ENCODE measurements around the gene RNASE8.

The RNASE8 gene

DNA sequence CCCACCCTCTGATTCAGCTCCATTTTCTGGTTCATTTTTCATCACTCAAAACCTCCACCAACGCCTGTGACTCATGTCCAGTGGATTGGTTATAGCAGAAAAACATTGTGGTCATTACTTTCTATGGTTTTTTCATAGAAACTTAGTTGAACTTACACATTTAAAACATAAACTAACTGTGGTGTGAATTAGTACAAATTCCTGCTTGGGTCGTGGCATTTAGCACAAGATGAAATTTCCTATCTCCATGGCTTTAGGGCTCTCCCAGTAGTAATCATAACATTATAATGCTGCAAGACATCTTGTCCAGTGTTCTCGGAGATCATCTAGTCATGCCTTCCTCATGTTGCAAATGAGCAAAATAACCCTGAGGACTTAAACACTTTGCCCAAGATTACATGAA, 8.3 kb upstream of the RNASE8 start:
- in situ Hi-C loops (cut with HindIII; ENCODE audit: low sequenced_read_pairs), result no loop called here

DNA sequence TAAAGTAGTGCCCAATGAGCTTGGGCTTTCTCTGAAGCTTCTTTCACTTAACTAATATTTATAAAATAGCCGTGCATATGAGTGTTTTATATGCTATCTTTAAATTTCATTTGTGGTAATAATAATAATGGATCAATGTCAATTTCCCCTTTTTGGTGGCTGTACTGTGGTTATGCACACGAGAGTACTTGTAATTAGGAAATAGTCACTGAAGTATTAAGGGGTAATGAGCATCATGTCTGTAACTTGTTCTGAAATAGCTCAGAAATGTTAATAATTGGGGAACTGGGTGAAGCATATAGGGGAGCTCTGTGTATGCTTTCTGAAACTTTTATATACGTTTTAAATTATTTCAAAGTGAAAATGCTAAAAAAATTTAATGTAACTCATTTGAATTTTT, 7.0 kb upstream of the RNASE8 start:
- in situ Hi-C loops (cut with HindIII; ENCODE audit: low sequenced_read_pairs), result no loop called here

DNA sequence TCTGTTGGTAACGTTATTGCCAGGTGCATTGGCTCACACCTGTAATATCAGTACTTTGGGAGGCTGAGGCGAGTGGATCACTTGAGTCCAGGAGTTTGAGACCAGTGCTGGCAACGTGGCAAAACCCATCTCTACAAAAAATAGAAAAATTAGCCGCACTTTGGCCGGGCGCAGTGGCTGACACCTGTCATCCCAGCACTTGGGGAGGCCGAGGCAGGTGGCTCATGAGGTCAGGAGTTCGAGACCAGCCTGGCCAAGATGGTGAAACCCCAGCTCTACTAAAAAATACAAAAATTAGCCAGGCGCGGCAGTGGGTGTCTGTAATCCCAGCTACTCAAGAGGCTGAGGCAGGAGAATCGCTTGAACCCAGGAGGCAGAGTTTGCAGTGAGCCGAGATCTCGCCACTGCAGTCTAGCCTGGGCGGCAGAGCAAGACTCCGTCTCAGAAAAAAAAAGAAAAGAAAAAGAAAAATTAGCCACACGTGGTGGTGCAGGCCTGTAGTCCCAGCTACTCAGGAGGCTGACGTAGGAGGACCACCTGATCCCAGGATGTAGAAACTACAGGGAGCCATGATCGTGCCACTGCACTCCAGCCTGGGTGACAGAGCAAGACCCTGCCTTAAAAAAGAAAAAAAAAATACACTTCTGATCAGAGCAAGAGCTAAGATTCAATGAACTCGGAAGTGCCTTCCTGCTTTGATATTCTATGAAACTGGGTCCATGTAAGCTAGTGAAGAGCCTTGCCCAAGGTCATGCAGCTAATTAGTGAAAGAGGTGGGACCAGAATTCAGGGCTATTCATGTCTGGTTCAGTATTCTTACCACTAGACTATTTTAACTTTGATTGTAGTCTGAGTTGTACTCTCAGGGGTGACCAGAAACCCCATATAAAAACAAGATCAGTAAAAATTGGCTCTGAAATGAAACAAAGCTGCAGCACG, 4.2 kb upstream of the RNASE8 start:
- in situ Hi-C loops (cut with HindIII; ENCODE audit: low sequenced_read_pairs), result no loop called here

- in situ Hi-C loops (cut with HindIII; ENCODE audit: low sequenced_read_pairs), result no loop called here
These were observed 3.4 kb upstream of the RNASE8 start for GRCh38 chr14:21054123-21054767.

GRCh38 chr14:21054768-21055145, 2.9 kb upstream of the RNASE8 start:
- in situ Hi-C loops (cut with HindIII; ENCODE audit: low sequenced_read_pairs), result no loop called here

DNA sequence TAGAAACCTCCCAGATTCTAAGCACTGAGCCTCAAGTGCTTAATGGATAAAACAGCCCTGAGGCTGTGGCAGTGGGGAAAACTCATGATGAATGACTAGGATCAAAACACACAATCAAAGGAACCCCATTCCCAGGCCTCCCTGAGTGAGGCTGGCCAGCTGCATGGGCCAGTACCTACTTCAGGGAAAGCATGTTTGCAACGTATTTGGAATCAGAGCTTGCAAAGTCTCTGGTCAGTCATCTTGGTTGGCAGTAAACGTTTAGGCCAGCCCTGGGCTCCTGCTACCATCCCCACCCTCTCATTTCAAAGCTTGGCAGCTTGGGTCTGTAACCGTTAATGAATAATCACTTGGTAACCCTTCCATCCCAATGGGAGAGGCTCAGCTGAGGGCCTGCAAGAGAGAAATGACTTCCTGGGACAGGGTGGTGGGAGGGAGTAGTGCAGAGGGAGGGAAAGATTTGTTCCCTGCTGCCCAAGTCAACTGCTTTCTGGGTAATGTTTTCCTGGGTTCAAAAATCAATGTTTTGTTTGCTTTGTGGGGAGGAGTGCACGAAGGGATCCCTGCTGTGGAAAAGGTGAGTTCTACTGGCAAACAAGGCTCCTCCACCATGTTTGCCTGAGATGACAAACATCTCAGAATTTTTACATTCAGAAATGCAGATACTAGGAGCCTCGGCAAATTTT, 2.0 kb upstream of the RNASE8 start:
- in situ Hi-C loops (cut with HindIII; ENCODE audit: low sequenced_read_pairs), result no loop called here

DNA sequence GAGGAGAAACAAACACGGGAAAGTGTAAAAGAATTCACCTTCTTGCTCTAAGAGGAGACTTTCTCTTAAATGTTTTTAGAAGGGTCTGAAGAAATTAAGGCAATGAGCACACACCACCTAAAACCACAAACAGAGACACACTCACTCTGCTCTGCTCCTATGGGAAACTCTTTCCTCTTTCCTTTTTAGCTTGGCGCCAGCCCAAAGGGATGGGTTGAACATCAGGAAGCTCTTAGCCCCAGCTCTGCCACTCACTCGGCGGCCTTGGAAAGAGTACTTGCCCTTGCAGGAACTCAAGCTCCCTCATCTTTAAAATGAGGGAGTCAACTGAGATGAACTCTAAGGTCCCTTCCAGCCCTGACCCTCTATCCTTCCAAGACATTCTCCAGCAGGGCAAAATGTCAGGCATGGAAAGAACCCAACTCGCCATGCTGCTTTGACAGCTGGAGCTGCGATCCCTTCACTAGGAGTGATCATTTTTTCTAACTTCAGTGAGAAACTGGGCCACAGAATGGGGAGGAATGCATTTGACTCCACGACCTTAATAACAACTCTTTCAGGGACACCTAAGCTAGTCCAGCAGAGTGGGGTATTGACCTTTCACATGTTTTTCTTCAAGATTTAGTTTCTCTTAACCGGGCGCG, 980 bp upstream of the RNASE8 start:
- in situ Hi-C loops (cut with HindIII; ENCODE audit: low sequenced_read_pairs), result no loop called here

DNA sequence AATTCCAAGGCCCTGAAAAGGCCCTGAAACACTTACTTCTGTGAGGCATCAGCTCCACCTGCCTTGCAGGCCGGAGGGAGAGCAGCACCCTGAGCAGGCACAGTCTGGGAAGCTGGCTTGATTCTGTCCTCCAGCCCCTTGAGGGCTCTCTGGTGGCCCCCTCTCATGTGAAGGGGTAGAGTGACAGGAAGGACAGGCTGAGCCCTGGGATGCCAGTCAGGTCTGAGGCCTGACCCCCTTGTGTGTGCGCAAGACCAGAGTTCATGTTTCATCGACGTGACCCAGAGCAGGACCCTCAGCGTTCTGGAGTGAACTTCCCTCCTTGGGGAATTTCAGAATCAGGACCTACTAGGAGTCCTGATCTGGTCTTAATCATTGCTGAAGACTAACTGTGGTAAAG, 1.3 kb downstream of the RNASE8 start:
- in situ Hi-C loops (cut with HindIII; ENCODE audit: low sequenced_read_pairs), result no loop called here

- in situ Hi-C loops (cut with HindIII; ENCODE audit: low sequenced_read_pairs), result no loop called here
These were observed 2.4 kb downstream of the RNASE8 start for GRCh38 chr14:21059842-21060613.

DNA sequence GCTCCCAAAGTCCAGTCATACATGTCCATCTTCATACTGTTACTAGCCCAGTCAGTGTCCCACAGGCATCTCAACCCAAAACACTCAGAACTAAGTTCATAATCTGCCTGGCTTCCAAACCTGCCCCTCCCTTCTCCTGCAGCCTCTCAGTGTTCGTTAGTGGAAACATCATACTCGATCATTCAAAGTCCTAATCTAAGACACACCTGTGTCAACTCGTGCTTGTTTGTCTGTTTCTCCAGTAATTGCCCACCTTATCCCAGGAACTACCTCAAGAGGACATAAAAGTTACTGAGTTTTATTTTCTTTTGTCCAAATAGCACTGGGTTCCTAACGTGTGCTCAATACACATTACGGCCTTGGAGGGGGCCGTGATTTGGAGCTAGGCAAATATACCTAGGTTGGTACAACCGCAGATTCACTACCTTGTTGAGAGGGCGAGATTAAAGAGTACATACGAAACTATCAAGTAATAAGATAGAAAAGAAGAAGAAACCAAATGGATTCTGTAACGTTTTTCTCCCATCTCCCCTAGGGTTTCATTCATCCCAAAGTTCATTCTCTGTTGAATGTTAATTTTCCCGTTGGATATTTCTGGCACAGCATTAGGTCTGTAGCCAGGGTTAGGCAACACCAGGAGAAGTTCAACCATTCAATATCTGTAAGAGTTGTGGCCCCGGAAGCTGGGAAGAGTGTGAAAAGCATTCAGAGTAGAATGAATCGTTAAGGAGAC, 3.2 kb downstream of the RNASE8 start:
- in situ Hi-C loops (cut with HindIII; ENCODE audit: low sequenced_read_pairs), result no loop called here

- in situ Hi-C loops (cut with HindIII; ENCODE audit: low sequenced_read_pairs), result no loop called here
These were observed 3.7 kb downstream of the RNASE8 start for GRCh38 chr14:21061347-21061668.

- in situ Hi-C loops (cut with HindIII; ENCODE audit: low sequenced_read_pairs), result no loop called here
These were observed 5.9 kb downstream of the RNASE8 start for GRCh38 chr14:21063479-21063878.

- in situ Hi-C loops (cut with HindIII; ENCODE audit: low sequenced_read_pairs), result no loop called here
These were observed 9.4 kb downstream of the RNASE8 start for GRCh38 chr14:21066882-21067502.

DNA sequence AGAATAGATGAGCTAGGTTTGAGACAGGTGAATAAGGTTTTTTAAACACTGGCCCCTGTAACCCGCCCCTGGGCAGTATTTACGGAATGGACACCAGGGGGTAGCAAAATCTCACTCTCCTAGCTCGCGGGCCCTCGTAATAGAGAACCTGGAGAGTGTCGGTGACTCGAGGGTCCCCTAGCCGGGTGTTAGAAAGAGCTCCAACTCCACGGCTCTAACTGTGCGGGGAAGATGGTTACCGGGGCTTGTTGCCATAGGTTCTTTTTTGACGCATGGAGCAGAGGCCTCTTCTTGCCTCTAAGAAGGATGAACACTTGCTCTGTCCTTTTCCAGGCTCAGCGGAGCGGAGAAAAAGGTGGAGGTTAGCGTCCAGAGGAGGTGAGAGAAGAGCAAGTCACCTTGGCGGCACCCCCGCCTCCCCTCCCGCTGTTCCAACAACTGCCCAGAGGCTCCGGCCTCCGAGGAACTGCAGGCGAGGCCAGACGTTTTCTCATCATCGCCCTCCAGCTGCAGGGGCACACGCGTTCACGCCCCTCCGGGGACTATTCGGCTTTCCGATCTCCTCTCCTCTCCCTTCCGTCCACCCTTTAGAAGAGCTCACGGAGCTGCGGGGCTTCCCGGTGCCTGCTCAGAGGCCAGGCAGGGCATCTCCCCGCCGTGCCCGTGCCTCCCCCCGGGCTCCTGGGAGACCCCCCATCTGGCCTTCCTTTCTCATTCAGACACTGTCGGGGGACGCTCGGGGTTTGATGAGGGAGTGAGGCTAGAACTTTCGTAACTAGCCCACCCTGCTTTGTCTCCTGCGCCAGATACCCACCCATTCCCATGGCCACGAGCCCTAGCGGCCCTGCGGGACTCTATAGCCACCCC, 11.1 kb downstream of the RNASE8 start:
- in situ Hi-C loops (cut with HindIII; ENCODE audit: low sequenced_read_pairs), result no loop called here

- in situ Hi-C loops (cut with HindIII; ENCODE audit: low sequenced_read_pairs), result no loop called here
These were observed 11.9 kb downstream of the RNASE8 start for GRCh38 chr14:21069388-21070082.

DNA sequence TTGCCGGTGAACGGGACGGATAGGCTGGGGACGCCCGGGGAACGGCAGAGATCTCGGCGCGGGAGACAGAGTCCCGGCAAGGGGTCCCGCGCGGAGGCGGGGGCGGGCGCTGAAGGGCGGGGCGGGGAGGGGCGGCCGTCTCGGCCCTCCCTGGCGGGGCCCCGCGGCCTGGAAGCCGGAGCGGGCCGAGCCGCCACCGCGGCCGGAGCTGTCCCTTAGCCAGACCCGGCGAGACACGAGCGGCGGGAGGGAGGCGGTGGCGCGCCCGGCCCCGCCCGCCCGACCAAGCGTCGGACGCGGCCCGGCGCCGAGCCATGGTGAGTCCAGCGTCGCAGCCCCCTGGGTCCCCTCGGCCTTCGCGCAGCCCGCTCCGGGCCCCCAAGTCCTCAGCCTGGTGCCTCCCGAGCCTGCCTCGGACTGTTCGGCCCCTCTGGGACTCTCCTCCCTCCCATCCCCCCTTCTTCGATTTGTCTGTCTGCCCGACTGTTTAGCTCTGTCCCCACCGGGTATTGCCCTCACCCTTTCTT, 12.5 kb downstream of the RNASE8 start, which contains the start of gene ARHGEF40:
Gene ARHGEF40 (plus strand): TSS at position 222 of the 527 bp plus-strand sequence. CDS start 93 bp downstream, at position 315.
- in situ Hi-C loops (cut with HindIII; ENCODE audit: low sequenced_read_pairs), result no loop called here

- in situ Hi-C loops (cut with HindIII; ENCODE audit: low sequenced_read_pairs), result no loop called here
These were observed 13.1 kb downstream of the RNASE8 start for GRCh38 chr14:21070610-21071224.
